ENCODE results near the gene MTG2. TPM values are rescaled to one million over a fixed set of nuclear protein-coding genes. Genes with fewer than 3 reads are reported as not detected.
A peak's percentile ranks its signal among the peaks of the same experiment; 100 is the strongest.

Gene MTG2
- total and polyA plus RNA-seq, 4 donors, result 13.0 to 28.0 (median 24.4) TPM

- Histone ChIP-seq H3K27ac (ENCODE audit: low read depth in 1 of 2, low read length in 2 of 2) (no peak overlapping the region), H3K27me3 (ENCODE audit: control insufficient read depth in 4 of 4, insufficient read depth in 4 of 4, low read length in 3 of 4) (peaks cover 5 to 11% (median 9%) of the 10 kb centered on the region in 4 donors), H3K36me3 (ENCODE audit: control insufficient read depth in 4 of 4, insufficient read depth in 3 of 4, low read depth in 1 of 4, low read length in 3 of 4) (no peaks in the 10 kb centered on the region), H3K4me3 (ENCODE audit: low read depth in 1 of 3, low read length in 3 of 3) (peak overlapping the region in 1 of 3 donors; percentile 55), H3K4me1 (ENCODE audit: control insufficient read depth in 4 of 4, insufficient read depth in 4 of 4, low read length in 3 of 4) (peaks cover 4 to 20% (median 13%) of the 10 kb centered on the region in 4 donors), H3K9ac (ENCODE audit: low read depth in 1 of 2, low read length in 2 of 2) (no peak overlapping the region), H3K9me3 (ENCODE audit: control insufficient read depth in 4 of 4, low read length in 3 of 4) (no peaks in the 10 kb centered on the region)
- 4% methylated on average over 84 of the region's 84 CpGs for WGBS
- TF ChIP-seq NR2F2 (IDR thresholded peaks at IDR 0.05), result no peak
- TF ChIP-seq FOXA2 (IDR thresholded peaks at IDR 0.05), result no peak
- no peak for TF ChIP-seq RAD21 (IDR thresholded peaks at IDR 0.05)
- no peak for TF ChIP-seq SP1 (IDR thresholded peaks at IDR 0.05)
- no peak for TF ChIP-seq ATF3 (IDR thresholded peaks at IDR 0.05)
- no peak for TF ChIP-seq ZBTB33 (IDR thresholded peaks at IDR 0.05)
- TF ChIP-seq RXRA (IDR thresholded peaks at IDR 0.05), result no peak
- TF ChIP-seq FOXA1 (IDR thresholded peaks at IDR 0.05), result no peak
- TF ChIP-seq EGR1 (IDR thresholded peaks at IDR 0.05; ENCODE audit: low read depth in 2 of 2), result no peak
- no peak for TF ChIP-seq GABPA (IDR thresholded peaks at IDR 0.05 in 1 of 2, conservative IDR thresholded peaks at IDR 0.05 in 1 of 2)
- no peak for TF ChIP-seq HNF4A (conservative IDR thresholded peaks at IDR 0.05)
- no peak for TF ChIP-seq HNF4G (IDR thresholded peaks at IDR 0.05)
- TF ChIP-seq MAX (IDR thresholded peaks at IDR 0.05), result no peak
- no peak for TF ChIP-seq YY1 (IDR thresholded peaks at IDR 0.05)
- TF ChIP-seq REST (IDR thresholded peaks at IDR 0.05), result no peak
- no peak for TF ChIP-seq JUND (IDR thresholded peaks at IDR 0.05)
- TF ChIP-seq TAF1 (conservative IDR thresholded peaks at IDR 0.05), result no peak
- no peak for DNase-seq (ENCODE audit: low spot score)
These were observed 36.5 kb downstream of the MTG2 start for GRCh38 chr20:62219101-62219991.

Measured in liver (tissue), 9 donors.